Spleen (tissue), 7 donors: ENCODE data around the gene OR7G2.

Source experiments
- CTCF ChIP-seq, 11 experiments: fragments of 200-600 bp in 7 of 11; fragments of 450-650 bp in 4 of 11; sonication (generic) in 4 of 11; IDR thresholded peaks in 8 of 11; conservative IDR thresholded peaks in 3 of 11; 1 replicate in 7 of 11; 2 replicates in 4 of 11; pipeline versions ENCODE4 v1.4.0 to v1.8.0; 2016 to 2021; ENCODE audit warnings: antibody characterized with exemption in 11 of 11, inconsistent platforms in 4 of 11, mild to moderate bottlenecking in 1 of 11
- POLR2A ChIP-seq, 3 donors: fragments of 450-650 bp; IDR thresholded peaks; one replicate each; pipeline ENCODE4 v1.5.1; 2017; ENCODE audit warnings: antibody characterized with exemption in 3 of 3, mild to moderate bottlenecking in 1 of 3
- donor health status: DM: no; HTN: no; CAD: no; lungs with moderate emphysema.
- donor health status: DM: no; HTN: no; CAD: no.
- donor health status: DM: no; HTN: no; CAD: no.

GRCh38 chr19:9054207-9054606 lies 53.1 kb downstream of the OR7G2 start:
- no peak for TF ChIP-seq CTCF (IDR thresholded peaks at IDR 0.05 in 8 of 11, conservative IDR thresholded peaks at IDR 0.05 in 3 of 11)
- no peak for TF ChIP-seq POLR2A (IDR thresholded peaks at IDR 0.05)
